Heart left ventricle (tissue), 16 donors: Measurements from ENCODE around the gene PEX10. TPM values are rescaled to one million over a fixed set of nuclear protein-coding genes. Genes with fewer than 3 reads are reported as not detected.
A peak's percentile ranks its signal among the peaks of the same experiment; 100 is the strongest.

Experiments
- ATAC-seq, 4 donors: fragments of 200-7000 bp; cut with Tn5 transposase; one replicate each; pipeline ENCODE4 v1.9.1; 2020 to 2022; ENCODE audit warnings: moderate library complexity in 4 of 4, mild to moderate bottlenecking in 3 of 4, moderate number of reproducible peaks in 1 of 4
- DNase-seq, 5 donors: peaks; one replicate each; pipeline ENCODE4 v3.0.0-alpha.2; 2020
- H3K27ac ChIP-seq, 12 donors: fragments of 200-600 bp; sonication (generic) in 4 of 12; one replicate each; pipeline versions ENCODE4 v1.5.0 to v1.8.0; 2016 to 2022; ENCODE audit warnings: mild to moderate bottlenecking in 2 of 12
- H3K27me3 ChIP-seq, 9 donors: fragments of 200-600 bp; sonication (generic) in 2 of 9; one replicate each; pipeline versions ENCODE4 v1.5.1 to v1.8.0; 2016 to 2022; ENCODE audit warnings: mild to moderate bottlenecking in 3 of 9
- H3K36me3 ChIP-seq, 9 donors: fragments of 200-600 bp; sonication (generic) in 2 of 9; one replicate each; pipeline versions ENCODE4 v1.5.0 to v1.8.0; 2018 to 2022; ENCODE audit warnings: mild to moderate bottlenecking in 2 of 9
- H3K4me1 ChIP-seq, 12 donors: fragments of 200-600 bp; sonication (generic) in 4 of 12; one replicate each; pipeline versions ENCODE4 v1.5.0 to v1.8.0; 2016 to 2022; ENCODE audit warnings: mild to moderate bottlenecking in 3 of 12
- H3K4me3 ChIP-seq, 12 donors: fragments of 200-600 bp; sonication (generic) in 4 of 12; one replicate each; pipeline versions ENCODE4 v1.5.0 to v1.8.0; 2017 to 2022; ENCODE audit warnings: mild to moderate bottlenecking in 9 of 12, moderate library complexity in 4 of 12
- H3K9me3 ChIP-seq, 12 donors: fragments of 200-600 bp; sonication (generic) in 4 of 12; one replicate each; pipeline versions ENCODE4 v1.5.0 to v1.8.0; 2016 to 2022; ENCODE audit warnings: mild to moderate bottlenecking in 1 of 12
- POLR2A ChIP-seq, 2 donors: fragments of 450-650 bp; IDR thresholded peaks; one replicate each; pipeline ENCODE4 v1.6.1; 2017; ENCODE audit warnings: antibody characterized with exemption in 2 of 2, mild to moderate bottlenecking in 2 of 2, moderate library complexity in 2 of 2
- WGBS, 4 donors: extraction: QIAGEN DNeasy Blood & Tissue Kit in 2 of 4; methylation state at CpG; one replicate each; pipeline versions ENCODE4 v1.1.5 to v1.1.7; 2013 to 2018; 5-methylcytosine and 5-hydroxymethylcytosine counted together
- intact Hi-C, 10 donors: fragments of 100-400 bp; cut with DNase I; formaldehyde crosslinking; loops; one replicate each; pipeline versions ENCODE4 v1.11.1 to v1.14.2; 2022
- polyA plus RNA-seq, 2 donors: library from polyadenylated mRNA; stranded (reverse); fragments of 200-250 nt; gene quantifications; one replicate each; pipeline ENCODE4 v1.2.3, GENCODE V29; 2013
- total RNA-seq, 9 donors: library from RNA; depleted of rRNA in 2 of 9; stranded (reverse); fragments of >200 nt in 2 of 9; fragmentation: NEBNext Ultra II Directional in 3 of 9; extraction: Animal tissue kit (Norgen Biotek cat#: 25700) in 3 of 9; gene quantifications; one replicate each; pipeline versions ENCODE4 v1.1.0 to v1.2.4, GENCODE V29; 2016 to 2023
- TF ChIP-seq, protein P1 (sequence below), 12 donors: fragments of 200-600 bp; sonication (generic) in 4 of 12; IDR thresholded peaks; one replicate each; pipeline versions ENCODE4 v1.5.0 to v1.8.0; 2018 to 2022; ENCODE audit warnings: antibody characterized with exemption in 12 of 12, mild to moderate bottlenecking in 5 of 12
- donor health status: ischemic (EF 13 %, LVEDD 7.1; RV severe dilation, severe dysfunction).
- donor health status: healthy with polysubstance abuse.
- donor health status: DM: no; HTN: yes; CAD: no.
- donor health status: DM: no; HTN: no; CAD: no.
- donor health status: ischemic (EF 25% LVEDD 6.9; RV normal size, moderate dysfunction).
- donor health status: ischemic (EF 25% LVEDD 5.7; RV mildly dilated, moderate dysfunction).
- donor health status: healthy.
- donor health status: DM: yes; HTN: yes; CAD: no.
- donor health status: ischemic (EF 35%, LVEDD 5.7; RV mildly dilated, moderate dysfunction).
- donor health status: nonischemic (EF 11% LVEDD 7.7; RV severe dilation, severe dysfunction).
- donor health status: DM: yes; HTN: yes; CAD: no.
- donor health status: PGD.
- donor health status: ischemic (EF 29% LVEDD 5.4; RV normal size, mild dysfunction).
- donor health status: nonischemic (EF 23%, LVEDD 6.1; RV moderate dilation, normal function).

The PEX10 gene
- total and polyA plus RNA-seq, 11 donors = 14.7 to 26.5 (median 18.6) TPM

DNA sequence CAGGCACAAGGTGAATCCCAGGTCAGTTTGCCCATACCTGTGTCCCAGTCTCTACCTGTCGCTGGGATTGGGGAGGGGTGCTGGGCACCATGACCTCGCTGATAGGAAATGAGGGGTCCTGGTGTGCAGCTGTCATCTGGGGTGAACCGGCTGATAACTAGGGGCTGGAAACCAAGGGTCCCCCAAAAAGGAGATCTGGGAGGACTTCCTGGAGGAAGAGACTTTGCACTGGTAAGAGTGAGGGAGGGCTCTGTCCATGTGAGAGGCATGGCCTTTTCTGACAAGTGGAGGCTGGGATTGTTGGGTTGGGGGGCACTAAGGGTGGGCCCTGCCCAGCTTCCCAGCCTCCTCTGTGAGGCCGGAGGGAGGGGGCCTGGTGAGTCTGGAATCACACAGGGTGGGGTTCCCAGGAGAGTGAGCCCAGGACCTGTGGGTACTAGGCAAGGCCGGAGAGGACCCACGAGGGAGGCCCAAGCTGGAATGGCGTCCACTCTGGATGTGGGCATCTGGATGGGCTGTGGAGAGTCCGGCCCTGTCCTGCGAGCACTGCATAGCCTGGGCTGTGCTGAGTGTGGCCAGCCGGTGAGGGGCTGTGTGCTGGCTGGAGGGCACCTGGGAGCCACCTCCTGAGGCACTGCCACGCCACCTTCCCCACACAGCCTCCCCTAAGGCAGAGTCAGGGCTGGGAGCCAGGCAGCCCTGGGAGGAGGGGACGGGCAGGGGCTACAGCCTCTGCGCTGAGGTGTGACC is 4.9 kb upstream of the PEX10 start:
- H3K36me3 ChIP-seq = no peaks in the 10 kb centered on the region
- TF ChIP-seq, protein P1, sequence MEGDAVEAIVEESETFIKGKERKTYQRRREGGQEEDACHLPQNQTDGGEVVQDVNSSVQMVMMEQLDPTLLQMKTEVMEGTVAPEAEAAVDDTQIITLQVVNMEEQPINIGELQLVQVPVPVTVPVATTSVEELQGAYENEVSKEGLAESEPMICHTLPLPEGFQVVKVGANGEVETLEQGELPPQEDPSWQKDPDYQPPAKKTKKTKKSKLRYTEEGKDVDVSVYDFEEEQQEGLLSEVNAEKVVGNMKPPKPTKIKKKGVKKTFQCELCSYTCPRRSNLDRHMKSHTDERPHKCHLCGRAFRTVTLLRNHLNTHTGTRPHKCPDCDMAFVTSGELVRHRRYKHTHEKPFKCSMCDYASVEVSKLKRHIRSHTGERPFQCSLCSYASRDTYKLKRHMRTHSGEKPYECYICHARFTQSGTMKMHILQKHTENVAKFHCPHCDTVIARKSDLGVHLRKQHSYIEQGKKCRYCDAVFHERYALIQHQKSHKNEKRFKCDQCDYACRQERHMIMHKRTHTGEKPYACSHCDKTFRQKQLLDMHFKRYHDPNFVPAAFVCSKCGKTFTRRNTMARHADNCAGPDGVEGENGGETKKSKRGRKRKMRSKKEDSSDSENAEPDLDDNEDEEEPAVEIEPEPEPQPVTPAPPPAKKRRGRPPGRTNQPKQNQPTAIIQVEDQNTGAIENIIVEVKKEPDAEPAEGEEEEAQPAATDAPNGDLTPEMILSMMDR (IDR thresholded peaks at IDR 0.05) = no peak
- no peak for TF ChIP-seq POLR2A (IDR thresholded peaks at IDR 0.05)
- H3K9me3 ChIP-seq = peaks cover 0 to under 1% (median 0%) of the 10 kb centered on the region in 12 donors
- H3K27ac ChIP-seq = no peak overlapping the region
- intact Hi-C loops = loop anchor here in 8 of 10 donors (5.0 to 10.0 kb wide), 4 partner anchors 168 to 1008 kb away; partner anchors contain the start of gene PRXL2B (in 1 of the 8)
- H3K4me1 ChIP-seq = peaks cover 4 to 21% (median 17%) of the 10 kb centered on the region in 12 donors
- peak overlapping the region in 1 of 12 donors; percentile 46 for H3K4me3 ChIP-seq
- ATAC-seq = no peak
- WGBS, 4 donors = 73 to 89% (median 76%) methylated on average over 10 to 13 of the region's 13 CpGs
- peaks cover 7 to 59% (median 33%) of the 10 kb centered on the region in 9 donors for H3K27me3 ChIP-seq
- DNase-seq = peak in 1 of 5 donors; percentile 52

- 35 to 50% (median 49%) methylated on average over 7 to 12 of the region's 12 CpGs for WGBS, 4 donors
- no peak for ATAC-seq
- Histone ChIP-seq H3K27me3 (peaks cover 7 to 58% (median 33%) of the 10 kb centered on the region in 9 donors), H3K9me3 (no peaks in the 10 kb centered on the region), H3K4me1 (peaks cover 4 to 28% (median 24%) of the 10 kb centered on the region in 12 donors), H3K4me3 (peak overlapping the region in 1 of 12 donors; percentile 46), H3K27ac (no peak overlapping the region), H3K36me3 (no peaks in the 10 kb centered on the region)
- DNase-seq = peak in 1 of 5 donors; percentile 58
- TF ChIP-seq, protein P1 (IDR thresholded peaks at IDR 0.05) = no peak
- no peak for TF ChIP-seq POLR2A (IDR thresholded peaks at IDR 0.05)
- intact Hi-C loops = loop anchor here in 8 of 10 donors (5.0 to 10.0 kb wide), 4 partner anchors 168 to 1008 kb away; partner anchors contain the start of gene PRXL2B (in 1 of the 8)
Measured at GRCh38 chr1:2416403-2416802, 4.0 kb upstream of the PEX10 start.

DNA sequence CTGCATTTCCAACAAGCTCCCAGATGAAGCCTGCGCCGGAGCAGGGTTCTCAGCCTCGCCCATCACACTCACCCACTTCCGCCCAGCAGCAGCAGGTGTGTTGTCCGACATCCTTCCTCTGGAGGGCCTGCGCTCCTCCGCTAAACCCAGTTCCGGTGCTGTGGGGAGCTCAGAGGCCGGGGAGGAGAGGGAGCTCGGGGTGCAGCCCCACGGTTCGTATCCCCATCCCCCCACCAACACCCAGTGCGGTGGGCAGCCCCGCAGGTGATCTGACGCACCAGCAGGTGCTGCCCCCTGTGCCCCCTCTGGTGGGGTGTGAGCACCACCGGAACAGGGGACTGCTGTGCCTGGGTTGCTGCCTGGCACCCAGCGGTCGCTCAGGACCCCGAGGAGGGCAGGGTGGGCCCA is 3.4 kb upstream of the PEX10 start:
- intact Hi-C loops = loop anchor here in 8 of 10 donors (2.0 to 10.0 kb wide), 6 partner anchors 133 to 1009 kb away; partner anchors contain the start of gene PRXL2B (in 1 of the 8)

More for the DNA sequence above, 3.4 kb upstream of the PEX10 start:
- 59 to 78% (median 69%) methylated on average over 14 to 19 of the region's 19 CpGs for WGBS, 4 donors
- H3K9me3 ChIP-seq = no peaks in the 10 kb centered on the region
- DNase-seq (peak in 1 of 5 donors; percentile 64), ATAC-seq (no peak)
- peaks cover 4 to 32% (median 25%) of the 10 kb centered on the region in 12 donors for H3K4me1 ChIP-seq
- no peak for TF ChIP-seq POLR2A (IDR thresholded peaks at IDR 0.05)
- TF ChIP-seq, protein P1 (IDR thresholded peaks at IDR 0.05) = no peak
- no peaks in the 10 kb centered on the region for H3K36me3 ChIP-seq
- H3K4me3 ChIP-seq = peak overlapping the region in 1 of 12 donors; percentile 46
- peak overlapping the region in 1 of 12 donors; percentile 62 for H3K27ac ChIP-seq
- H3K27me3 ChIP-seq = peaks cover 7 to 52% (median 31%) of the 10 kb centered on the region in 9 donors
